Hepatocyte (in vitro differentiated cells): ENCODE data around the gene PCDHGC5.

ENCODE experiments used
- CTCF ChIP-seq: fragments of 200-600 bp; sonication (generic); IDR thresholded peaks from 2 replicates; pipeline ENCODE4 v1.5.1; 2016; ENCODE audit warnings: antibody characterized with exemption, mild to moderate bottlenecking; ENCODE audit not compliant: poor library complexity
- EZH2phosphoT487 ChIP-seq: fragments of 200-600 bp; sonication (generic); IDR thresholded peaks from one replicate; pipeline ENCODE4 v1.6.1; 2018; ENCODE audit warnings: antibody characterized with exemption, mild to moderate bottlenecking, low read depth, moderate library complexity; ENCODE audit not compliant: unreplicated experiment, severe bottlenecking

DNA sequence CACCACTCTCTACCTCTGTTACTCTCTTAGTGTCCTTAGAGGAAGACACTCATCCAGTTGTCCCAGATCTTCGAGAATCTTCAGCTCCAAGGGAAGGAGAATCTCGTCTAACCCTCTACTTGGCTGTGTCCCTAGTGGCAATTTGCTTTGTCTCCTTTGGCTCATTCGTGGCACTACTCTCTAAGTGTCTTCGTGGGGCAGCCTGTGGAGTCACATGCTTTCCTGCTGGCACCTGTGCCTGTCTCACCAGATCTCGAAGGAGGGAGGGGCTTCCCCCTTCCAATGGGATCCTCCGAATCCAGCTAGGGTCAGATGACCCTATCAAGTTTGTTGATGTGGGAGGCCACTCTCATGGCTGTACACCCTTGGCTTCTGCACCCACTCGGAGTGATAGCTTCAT lies 1.8 kb upstream of the PCDHGC5 start:
- TF ChIP-seq CTCF = no peak
- TF ChIP-seq EZH2phosphoT487 = no peak
